Testis (tissue), 3 donors: Measurements from ENCODE around the gene SLC7A6OS. TPM values are rescaled to one million over a fixed set of nuclear protein-coding genes. Genes with fewer than 3 reads are reported as not detected.

Experiments used
- DNase-seq: peaks from one replicate; pipeline ENCODE4 v3.0.0-alpha.2; 2019
- H3K27ac ChIP-seq, 2 donors: fragments of 200-600 bp; sonication (generic); one replicate each; pipeline ENCODE4 v1.5.1; 2019
- H3K27me3 ChIP-seq: fragments of 200-600 bp; sonication (generic); one replicate; pipeline ENCODE4 v1.5.1; 2019
- H3K36me3 ChIP-seq: fragments of 200-600 bp; sonication (generic); one replicate; pipeline ENCODE4 v1.5.1; 2017; ENCODE audit warnings: low read depth; ENCODE audit errors: missing control alignments
- H3K4me1 ChIP-seq: fragments of 200-600 bp; sonication (generic); one replicate; pipeline ENCODE4 v1.5.1; 2019
- H3K4me3 ChIP-seq, 2 donors: fragments of 200-600 bp; sonication (generic); one replicate each; pipeline ENCODE4 v1.5.1; 2017 to 2019
- H3K9me3 ChIP-seq: fragments of 200-600 bp; sonication (generic); one replicate; pipeline ENCODE4 v1.5.1; 2017
- CTCF ChIP-seq, 3 experiments: fragments of 450-650 bp in 2 of 3; fragments of 200-600 bp in 1 of 3; sonication (generic) in 1 of 3; IDR thresholded peaks; one replicate each; pipeline ENCODE4 v1.5.1; 2016 to 2019; ENCODE audit warnings: antibody characterized with exemption in 3 of 3, mild to moderate bottlenecking in 2 of 3, moderate library complexity in 1 of 3
- POLR2A ChIP-seq: fragments of 450-650 bp; IDR thresholded peaks from one replicate; pipeline ENCODE4 v1.6.1; 2017; ENCODE audit warnings: antibody characterized with exemption, mild to moderate bottlenecking, moderate library complexity
- WGBS, 2 donors: methylation state at CpG; one replicate each; pipeline ENCODE4 v1.1.5; 2018; 5-methylcytosine and 5-hydroxymethylcytosine counted together
- intact Hi-C: fragments of 100-400 bp; cut with DNase I; formaldehyde crosslinking; loops from one replicate; pipeline ENCODE4 v1.15.1; 2023; ENCODE audit warnings: low total_unique reads
- polyA plus RNA-seq: library from polyadenylated mRNA; stranded (reverse); fragments of 350-450 nt; fragmentation: Illumina TruSeq; extraction: RNeasy Lipid Tissue Mini Kit (QIAGEN cat#74804); gene quantifications from one replicate; pipeline ENCODE4 v1.2.3, GENCODE V29; 2014; ENCODE audit warnings: low read depth, low replicate concordance; ENCODE audit not compliant: insufficient read depth
- total RNA-seq, 2 donors: library from RNA; depleted of rRNA; stranded (reverse); fragments of >200 nt; gene quantifications; one replicate each; pipeline ENCODE4 v1.2.3, GENCODE V29; 2016

Gene SLC7A6OS
- total and polyA plus RNA-seq, 3 donors from 2014 or later, result 14.7 to 25.8 (median 24.3) TPM

- TF ChIP-seq CTCF (IDR thresholded peaks at IDR 0.05) (no peak), POLR2A (no peak)
- Histone ChIP-seq H3K9me3 (no peaks in the 10 kb centered on the region), H3K36me3 (no peaks in the 10 kb centered on the region), H3K27me3 (no peaks in the 10 kb centered on the region), H3K4me1 (peaks cover 19% of the 10 kb centered on the region), H3K4me3 (peak overlapping the region; percentile 82 to 84), H3K27ac (peak overlapping the region; percentile 84 to 94)
- intact Hi-C loops, result loop anchor here (2.0 to 5.0 kb wide), 2 partner anchors 49 to 65 kb away; partner anchors contain the start of genes PRMT7 and SLC7A6OS
- no peak for DNase-seq
- WGBS, 2 donors, result 30 to 35% methylated on average over 9 to 11 of the region's 11 CpGs
These were observed 47.1 kb downstream of the SLC7A6OS start for GRCh38 chr16:68263559-68264127.

GRCh38 chr16:68259007-68259825 is 51.5 kb downstream of the SLC7A6OS start:
- 89% methylated on average over 14 to 27 of the region's 27 CpGs for WGBS, 2 donors
- Histone ChIP-seq H3K27me3 (no peaks in the 10 kb centered on the region), H3K27ac (no peak overlapping the region), H3K9me3 (no peaks in the 10 kb centered on the region), H3K4me3 (no peak overlapping the region), H3K36me3 (no peaks in the 10 kb centered on the region), H3K4me1 (no peaks in the 10 kb centered on the region)
- intact Hi-C loops, result no loop called here
- no peak for TF ChIP-seq CTCF (IDR thresholded peaks at IDR 0.05)
- TF ChIP-seq POLR2A, result no peak
- DNase-seq, result no peak

- DNase-seq, result no peak
- no peak overlapping the region for H3K4me3 ChIP-seq
- intact Hi-C loops, result no loop called here
- TF ChIP-seq POLR2A (no peak), CTCF (IDR thresholded peaks at IDR 0.05) (no peak)
- H3K4me1 ChIP-seq, result no peaks in the 10 kb centered on the region
- no peaks in the 10 kb centered on the region for H3K27me3 ChIP-seq
- H3K27ac ChIP-seq, result no peak overlapping the region
- WGBS, 2 donors, result 78 to 87% methylated on average over 9 to 13 of the region's 13 CpGs
- H3K9me3 ChIP-seq, result no peaks in the 10 kb centered on the region
- no peaks in the 10 kb centered on the region for H3K36me3 ChIP-seq
These were observed 52.6 kb downstream of the SLC7A6OS start for GRCh38 chr16:68257906-68258800.

GRCh38 chr16:68257251-68257905 is 53.4 kb downstream of the SLC7A6OS start:
- Histone ChIP-seq H3K4me1 (no peaks in the 10 kb centered on the region), H3K36me3 (no peaks in the 10 kb centered on the region), H3K27me3 (no peaks in the 10 kb centered on the region), H3K4me3 (no peak overlapping the region), H3K27ac (no peak overlapping the region), H3K9me3 (no peaks in the 10 kb centered on the region)
- WGBS, 2 donors, result 80 to 87% methylated on average over 4 to 6 of the region's 6 CpGs
- TF ChIP-seq POLR2A, result no peak
- no peak for TF ChIP-seq CTCF (IDR thresholded peaks at IDR 0.05)
- intact Hi-C loops, result no loop called here
- DNase-seq, result no peak
